Measurements from ENCODE around the gene RFTN1. TPM values are rescaled to one million over a fixed set of nuclear protein-coding genes. Genes with fewer than 3 reads are reported as not detected.
A peak's percentile ranks its signal among the peaks of the same experiment; 100 is the strongest.

The RFTN1 gene
- total RNA-seq, 2 experiments from 2014 or later: 55.7 to 56.4 TPM

- ATAC-seq (ENCODE audit: poor library complexity): no peak
- peaks cover 50% of the 10 kb centered on the region for H3K36me3 Mint-ChIP-seq (ENCODE audit: low read depth)
- ChIA-PET CTCF (no interaction called here), POLR2A (interaction anchor here (1.0 to 1.8 kb wide), 2 partner anchors 11 kb away, joined by 3 to 4 read pairs; no protein-coding TSS in a partner anchor)
- peak in 1 of 14 experiments; percentile 14 for DNase-seq
- no peaks in the 10 kb centered on the region for H3K9me3 Mint-ChIP-seq
- no peak for TF ChIP-seq CTCF (IDR thresholded peaks at IDR 0.05)
- Histone ChIP-seq H3K4me3 (ENCODE audit: low read length) (no peak overlapping the region), H3K27ac (ENCODE audit: low read depth in 1 of 2, low read length in 2 of 2) (no peak overlapping the region), H3K4me1 (ENCODE audit: insufficient read depth, low read length) (peaks cover 46% of the 10 kb centered on the region), H3K36me3 (ENCODE audit: insufficient read depth, low read length) (peaks cover 13% of the 10 kb centered on the region), H3K9me3 (ENCODE audit: control insufficient read depth in 1 of 2, insufficient read depth in 1 of 2, low read length in 2 of 2) (no peaks in the 10 kb centered on the region), H3K27me3 (ENCODE audit: control insufficient read depth in 1 of 2, insufficient read depth in 2 of 2, low read length in 2 of 2) (no peaks in the 10 kb centered on the region)
- H3K27me3 Mint-ChIP-seq: no peaks in the 10 kb centered on the region
- intact Hi-C loops (cut with DNase I, micrococcal nuclease): no loop called here
- H3K27ac Mint-ChIP-seq: peak overlapping the region; percentile 89
- H3K4me1 Mint-ChIP-seq (ENCODE audit: low read depth): peaks cover 93% of the 10 kb centered on the region
- H3K4me3 Mint-ChIP-seq: peak overlapping the region; percentile 51
Measured at GRCh38 chr3:16507578-16508242, 5.8 kb downstream of the RFTN1 start.

- no peak for DNase-seq
- no peak for ATAC-seq (ENCODE audit: poor library complexity)
- TF ChIP-seq CTCF (IDR thresholded peaks at IDR 0.05): no peak
- peak overlapping the region; percentile 89 for H3K27ac Mint-ChIP-seq
- H3K27me3 Mint-ChIP-seq: no peaks in the 10 kb centered on the region
- Histone ChIP-seq H3K36me3 (ENCODE audit: insufficient read depth, low read length) (peaks cover 13% of the 10 kb centered on the region), H3K27ac (ENCODE audit: low read depth in 1 of 2, low read length in 2 of 2) (no peak overlapping the region), H3K4me1 (ENCODE audit: insufficient read depth, low read length) (peaks cover 39% of the 10 kb centered on the region), H3K9me3 (ENCODE audit: control insufficient read depth in 1 of 2, insufficient read depth in 1 of 2, low read length in 2 of 2) (no peaks in the 10 kb centered on the region), H3K4me3 (ENCODE audit: low read length) (no peak overlapping the region), H3K27me3 (ENCODE audit: control insufficient read depth in 1 of 2, insufficient read depth in 2 of 2, low read length in 2 of 2) (no peaks in the 10 kb centered on the region)
- H3K4me1 Mint-ChIP-seq (ENCODE audit: low read depth): peaks cover 93% of the 10 kb centered on the region
- POLR2A ChIA-PET: interaction anchor here (1.8 kb wide), 1 partner anchor 10 kb away, joined by 4 read pairs; no protein-coding TSS in a partner anchor
- peaks cover 51% of the 10 kb centered on the region for H3K36me3 Mint-ChIP-seq (ENCODE audit: low read depth)
- no peak overlapping the region for H3K4me3 Mint-ChIP-seq
- intact Hi-C loops (cut with DNase I, micrococcal nuclease): no loop called here
- H3K9me3 Mint-ChIP-seq: no peaks in the 10 kb centered on the region
- CTCF ChIA-PET: no interaction called here
Measured at GRCh38 chr3:16506884-16507577, 6.5 kb downstream of the RFTN1 start.

- TF ChIP-seq CTCF (IDR thresholded peaks at IDR 0.05): no peak
- POLR2A ChIA-PET: interaction anchor here (1.8 kb wide), 1 partner anchor 10 kb away, joined by 4 read pairs; no protein-coding TSS in a partner anchor
- ATAC-seq (ENCODE audit: poor library complexity) (no peak), DNase-seq (no peak)
- no peak overlapping the region for H3K27ac ChIP-seq (ENCODE audit: low read depth in 1 of 2, low read length in 2 of 2)
- H3K27me3 ChIP-seq (ENCODE audit: control insufficient read depth in 1 of 2, insufficient read depth in 2 of 2, low read length in 2 of 2): no peaks in the 10 kb centered on the region
- intact Hi-C loops (cut with DNase I, micrococcal nuclease): no loop called here
- Mint-ChIP-seq H3K36me3 (ENCODE audit: low read depth) (peaks cover 49% of the 10 kb centered on the region), H3K4me1 (ENCODE audit: low read depth) (peaks cover 87% of the 10 kb centered on the region), H3K4me3 (no peak overlapping the region), H3K9me3 (no peaks in the 10 kb centered on the region), H3K27me3 (no peaks in the 10 kb centered on the region), H3K27ac (no peak overlapping the region)
- peaks cover 13% of the 10 kb centered on the region for H3K36me3 ChIP-seq (ENCODE audit: insufficient read depth, low read length)
- H3K9me3 ChIP-seq (ENCODE audit: control insufficient read depth in 1 of 2, insufficient read depth in 1 of 2, low read length in 2 of 2): no peaks in the 10 kb centered on the region
- CTCF ChIA-PET: no interaction called here
- peaks cover 34% of the 10 kb centered on the region for H3K4me1 ChIP-seq (ENCODE audit: insufficient read depth, low read length)
- H3K4me3 ChIP-seq (ENCODE audit: low read length): no peak overlapping the region
Measured at GRCh38 chr3:16506451-16506850, 7.0 kb downstream of the RFTN1 start.

Measured in CD4-positive, alpha-beta T cell (primary cell).